Nephron (organoid): ENCODE data around the gene HAT1.

Experiments
- H3K27ac Mint-ChIP-seq, 3 experiments: 2 replicates each; pipeline ENCODE4 v1.8.0; 2020; ENCODE audit warnings: mixed read lengths in 3 of 3, mild to moderate bottlenecking in 2 of 3, moderate library complexity in 1 of 3
- H3K27me3 Mint-ChIP-seq: 2 replicates; pipeline ENCODE4 v1.8.0; 2021; ENCODE audit warnings: low read depth, mild to moderate bottlenecking, moderate library complexity, mixed read lengths
- H3K36me3 Mint-ChIP-seq: 2 replicates; pipeline ENCODE4 v1.8.0; 2020; ENCODE audit warnings: low read depth, mixed read lengths
- H3K4me1 Mint-ChIP-seq: 2 replicates; pipeline ENCODE4 v1.8.0; 2020; ENCODE audit warnings: mixed read lengths
- H3K4me3 Mint-ChIP-seq, 3 experiments: 2 replicates each; pipeline ENCODE4 v1.8.0; 2020; ENCODE audit warnings: mild to moderate bottlenecking in 3 of 3, mixed read lengths in 3 of 3, moderate library complexity in 2 of 3
- H3K9me3 Mint-ChIP-seq: 2 replicates; pipeline ENCODE4 v1.8.0; 2020; ENCODE audit warnings: mixed read lengths
- CTCF ChIP-seq, 3 experiments: fragments of 200-600 bp; sonication (generic); IDR thresholded peaks; one replicate each; pipeline ENCODE4 v1.5.0; 2021; ENCODE audit warnings: antibody characterized with exemption in 3 of 3; ENCODE audit not compliant: unreplicated experiment in 3 of 3

The HAT1 gene

DNA sequence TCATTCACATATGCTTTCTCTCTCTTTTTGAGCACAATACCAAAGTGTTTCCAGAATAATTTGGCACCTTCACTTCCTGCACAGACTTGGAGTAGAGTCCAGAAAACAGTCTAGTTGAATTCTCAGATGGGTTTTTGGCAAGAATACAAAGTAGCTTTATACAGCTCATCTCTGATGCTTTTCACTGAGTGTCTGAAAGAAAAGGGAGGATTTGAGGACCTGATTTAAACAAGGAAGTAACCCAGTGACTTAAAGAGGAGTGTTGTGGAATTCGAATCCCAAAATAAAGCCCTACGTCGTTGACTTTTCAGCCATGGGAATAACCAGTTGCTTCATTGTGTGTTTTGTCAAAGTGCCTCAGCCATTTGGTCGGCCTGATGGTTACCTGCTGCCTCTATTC, 109.3 kb downstream of the HAT1 start:
- H3K27me3 Mint-ChIP-seq: no peaks in the 10 kb centered on the region
- H3K4me1 Mint-ChIP-seq: peaks cover 7% of the 10 kb centered on the region
- TF ChIP-seq CTCF (IDR thresholded peaks at IDR 0.05; ENCODE audit: unreplicated experiment in 3 of 3): no peak
- H3K36me3 Mint-ChIP-seq: no peaks in the 10 kb centered on the region
- H3K4me3 Mint-ChIP-seq: no peak overlapping the region
- no peaks in the 10 kb centered on the region for H3K9me3 Mint-ChIP-seq
- no peak overlapping the region for H3K27ac Mint-ChIP-seq
